ENCODE results near the gene LMTK3.

- TF ChIP-seq CREB3 (tag; conservative IDR thresholded peaks at IDR 0.05; ENCODE audit: low read depth): no peak
- no peak for TF ChIP-seq KLF16 (IDR thresholded peaks at IDR 0.05)
- TF ChIP-seq CREB1 (IDR thresholded peaks at IDR 0.05): no peak
- no peak for TF ChIP-seq CREB1 (CRISPR knock-in tag; IDR thresholded peaks at IDR 0.05)
- no peak for TF ChIP-seq ZFP1 (CRISPR knock-in tag; IDR thresholded peaks at IDR 0.05)
- no peak for TF ChIP-seq NR4A1 (CRISPR knock-in tag; IDR thresholded peaks at IDR 0.05)
- no peak for TF ChIP-seq NR4A1 (tag; IDR thresholded peaks at IDR 0.05)
- TF ChIP-seq NR3C1 (CRISPR knock-in tag; IDR thresholded peaks at IDR 0.05): no peak
- no peak for TF ChIP-seq EP300 (IDR thresholded peaks at IDR 0.05; ENCODE audit: low read length)
- TF ChIP-seq CEBPB (tag; IDR thresholded peaks at IDR 0.05): no peak
- no peak for TF ChIP-seq PTBP1 (IDR thresholded peaks at IDR 0.05; ENCODE audit: low read depth, low read length)
- TF ChIP-seq JUNB (CRISPR knock-in tag; conservative IDR thresholded peaks at IDR 0.05): no peak
- TF ChIP-seq ZC3H11A (IDR thresholded peaks at IDR 0.05; ENCODE audit: low read depth, low read length): no peak
- no peak for TF ChIP-seq ZNF311 (CRISPR knock-in tag; IDR thresholded peaks at IDR 0.05)
- TF ChIP-seq ZNF398 (CRISPR knock-in tag; IDR thresholded peaks at IDR 0.05): no peak
Observed at GRCh38 chr19:48451624-48452023, 60.0 kb downstream of the LMTK3 start.
